Measurements from ENCODE around the gene PRSS57. TPM values are rescaled to one million over a fixed set of nuclear protein-coding genes. Genes with fewer than 3 reads are reported as not detected.

Gene PRSS57
- total and polyA plus RNA-seq, 2 of the 13 experiments (the other 11 are each of a cell fraction or from before 2014, with no cell fraction given) = 0.12 TPM; not detected in 1

- TF ChIP-seq ZNF580 (CRISPR knock-in tag; IDR thresholded peaks at IDR 0.05; ENCODE audit: borderline replicate concordance, low read depth) (0 out of 2 replicates have a peak, but pooled peaks have one; percentile 41), PITX1 (CRISPR knock-in tag; IDR thresholded peaks at IDR 0.05) (0 out of 2 replicates have a peak, but pooled peaks have one; percentile 25), THRA (CRISPR knock-in tag; IDR thresholded peaks at IDR 0.05; ENCODE audit: borderline replicate concordance) (peak; percentile 47; the same call in 1 of the 2 replicates), ZNF441 (CRISPR knock-in tag; IDR thresholded peaks at IDR 0.05; ENCODE audit: borderline replicate concordance) (no peak), IRF1 (CRISPR knock-in tag; IDR thresholded peaks at IDR 0.05; ENCODE audit: low read depth) (no peak), ZNF710 (CRISPR knock-in tag; IDR thresholded peaks at IDR 0.05; ENCODE audit: borderline replicate concordance) (no peak), ZSCAN20 (CRISPR knock-in tag; IDR thresholded peaks at IDR 0.05; ENCODE audit: borderline replicate concordance) (no peak), PHF20 (CRISPR knock-in tag; IDR thresholded peaks at IDR 0.05) (peak; percentile 27), ZNF687 (CRISPR knock-in tag; IDR thresholded peaks at IDR 0.05) (peak; percentile 71)
These were observed 8.6 kb upstream of the PRSS57 start (continued) for GRCh38 chr19:703651-704446.

All from HepG2 (cell line).